Nephron (organoid): Measurements from ENCODE around the gene C19orf47.
A peak's percentile ranks its signal among the peaks of the same experiment; 100 is the strongest.

Experiments used
- H3K27ac Mint-ChIP-seq, 3 experiments: 2 replicates each; pipeline ENCODE4 v1.8.0; 2020; ENCODE audit warnings: mixed read lengths in 3 of 3, mild to moderate bottlenecking in 2 of 3, moderate library complexity in 1 of 3
- H3K27me3 Mint-ChIP-seq: 2 replicates; pipeline ENCODE4 v1.8.0; 2021; ENCODE audit warnings: low read depth, mild to moderate bottlenecking, moderate library complexity, mixed read lengths
- H3K36me3 Mint-ChIP-seq: 2 replicates; pipeline ENCODE4 v1.8.0; 2020; ENCODE audit warnings: low read depth, mixed read lengths
- H3K4me1 Mint-ChIP-seq: 2 replicates; pipeline ENCODE4 v1.8.0; 2020; ENCODE audit warnings: mixed read lengths
- H3K4me3 Mint-ChIP-seq, 3 experiments: 2 replicates each; pipeline ENCODE4 v1.8.0; 2020; ENCODE audit warnings: mild to moderate bottlenecking in 3 of 3, mixed read lengths in 3 of 3, moderate library complexity in 2 of 3
- H3K9me3 Mint-ChIP-seq: 2 replicates; pipeline ENCODE4 v1.8.0; 2020; ENCODE audit warnings: mixed read lengths
- CTCF ChIP-seq, 3 experiments: fragments of 200-600 bp; sonication (generic); IDR thresholded peaks; one replicate each; pipeline ENCODE4 v1.5.0; 2021; ENCODE audit warnings: antibody characterized with exemption in 3 of 3; ENCODE audit not compliant: unreplicated experiment in 3 of 3

The C19orf47 gene

GRCh38 chr19:40272261-40272660, 75.9 kb downstream of the C19orf47 start:
- Mint-ChIP-seq H3K36me3 (peaks cover 16% of the 10 kb centered on the region), H3K9me3 (no peaks in the 10 kb centered on the region), H3K4me3 (no peak overlapping the region), H3K27ac (peak overlapping the region in 1 of 3 experiments; percentile 25), H3K4me1 (peaks cover 48% of the 10 kb centered on the region), H3K27me3 (no peaks in the 10 kb centered on the region)
- TF ChIP-seq CTCF (IDR thresholded peaks at IDR 0.05; ENCODE audit: unreplicated experiment in 3 of 3): no peak

DNA sequence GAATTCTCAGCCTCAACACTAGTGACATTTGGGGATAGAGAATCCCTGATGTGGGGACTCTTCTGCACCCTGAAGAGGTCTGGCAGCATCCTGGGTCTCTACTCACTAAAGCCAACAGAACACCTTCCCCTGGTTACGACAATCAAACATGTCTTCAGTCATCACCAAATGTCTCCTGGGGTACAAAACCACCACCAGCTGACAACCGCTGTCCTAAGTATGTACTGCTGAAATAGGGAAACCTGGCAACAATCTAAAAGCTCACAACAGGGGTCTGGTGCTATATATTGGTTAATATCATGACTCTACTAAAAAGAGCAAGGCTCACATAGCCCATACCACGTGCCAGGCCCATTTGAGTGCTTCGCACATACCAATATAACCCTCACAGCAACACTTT, 76.5 kb downstream of the C19orf47 start:
- Mint-ChIP-seq H3K4me1 (peaks cover 47% of the 10 kb centered on the region), H3K27ac (no peak overlapping the region), H3K9me3 (no peaks in the 10 kb centered on the region), H3K36me3 (peaks cover 16% of the 10 kb centered on the region), H3K27me3 (no peaks in the 10 kb centered on the region), H3K4me3 (no peak overlapping the region)
- TF ChIP-seq CTCF (IDR thresholded peaks at IDR 0.05; ENCODE audit: unreplicated experiment in 3 of 3): no peak

DNA sequence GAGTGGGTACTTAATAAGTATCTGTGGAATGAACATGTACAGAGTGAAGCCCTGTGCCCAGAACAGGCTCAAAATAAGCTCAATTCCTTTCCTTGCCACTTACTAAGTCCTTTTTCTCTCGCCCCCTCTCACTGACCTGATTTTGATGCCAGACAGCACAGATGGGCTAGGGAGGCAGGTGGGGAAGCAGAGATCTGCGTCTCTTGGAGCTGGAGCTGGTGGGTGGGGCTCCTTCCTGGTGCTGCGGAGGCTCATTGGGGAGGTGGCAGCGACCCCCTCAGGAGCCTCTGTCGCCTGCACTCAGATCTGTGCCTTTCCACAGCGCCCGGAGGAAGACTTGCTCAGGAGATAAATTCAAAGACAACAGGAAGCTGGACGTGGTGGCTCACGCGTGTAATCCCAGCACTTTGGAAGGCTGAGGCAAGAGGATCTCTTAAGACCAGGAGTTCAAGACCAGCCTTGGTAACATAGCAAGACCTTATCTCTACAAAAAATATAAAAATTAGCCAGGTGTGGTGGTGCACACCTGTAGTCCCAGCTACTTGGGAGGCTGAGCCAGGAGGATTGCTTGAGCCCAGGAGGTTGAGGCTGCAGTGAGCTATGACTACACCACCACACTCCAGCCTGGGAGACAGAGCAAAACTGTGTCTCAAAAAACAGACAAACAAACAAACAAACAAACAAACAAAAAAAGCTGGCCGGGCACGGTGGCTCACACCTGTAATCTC, 77.7 kb downstream of the C19orf47 start:
- H3K36me3 Mint-ChIP-seq: peaks cover 16% of the 10 kb centered on the region
- H3K9me3 Mint-ChIP-seq: no peaks in the 10 kb centered on the region
- no peaks in the 10 kb centered on the region for H3K27me3 Mint-ChIP-seq
- no peak overlapping the region for H3K4me3 Mint-ChIP-seq
- H3K4me1 Mint-ChIP-seq: peaks cover 47% of the 10 kb centered on the region
- TF ChIP-seq CTCF (IDR thresholded peaks at IDR 0.05; ENCODE audit: unreplicated experiment in 3 of 3): no peak
- H3K27ac Mint-ChIP-seq: no peak overlapping the region
